Hepatocyte (in vitro differentiated cells): ENCODE results near the gene RPL13A.
A peak's percentile ranks its signal among the peaks of the same experiment; 100 is the strongest.

Source experiments
- CTCF ChIP-seq: fragments of 200-600 bp; sonication (generic); IDR thresholded peaks from 2 replicates; pipeline ENCODE4 v1.5.1; 2016; ENCODE audit warnings: antibody characterized with exemption, mild to moderate bottlenecking; ENCODE audit not compliant: poor library complexity
- EZH2 ChIP-seq: fragments of 200-600 bp; sonication (generic); IDR thresholded peaks from 2 replicates; pipeline ENCODE4 v1.6.1; 2016; ENCODE audit warnings: antibody characterized with exemption, mild to moderate bottlenecking, borderline replicate concordance
- EZH2phosphoT487 ChIP-seq: fragments of 200-600 bp; sonication (generic); IDR thresholded peaks from one replicate; pipeline ENCODE4 v1.6.1; 2018; ENCODE audit warnings: antibody characterized with exemption, mild to moderate bottlenecking, low read depth, moderate library complexity; ENCODE audit not compliant: unreplicated experiment, severe bottlenecking

- TF ChIP-seq EZH2 (no peak), CTCF (peak; percentile 3), EZH2phosphoT487 (no peak)
Measured at GRCh38 chr19:49496574-49497008, 9.2 kb downstream of the RPL13A start.
